Caki2 (cell line): ENCODE results near the gene SERPINE2. TPM values are rescaled to one million over a fixed set of nuclear protein-coding genes. Genes with fewer than 3 reads are reported as not detected.

Experiments used
- DNase-seq: peaks from one replicate; pipeline ENCODE4 v3.0.0-alpha.2; 2015; ENCODE audit warnings: low read depth
- in situ Hi-C: cut with HindIII; loops from 2 replicates; pipeline ENCODE4 v1.10.0; 2016; ENCODE audit warnings: low sequenced_read_pairs, low pct_unique_long_range_greater_than_20kb, mixed read lengths
- total RNA-seq: library from RNA; depleted of rRNA; stranded (reverse); fragments of >200 nt; shearing (Covaris generic); gene quantifications from 2 replicates; pipeline ENCODE4 v1.2.3, GENCODE V29; 2014; ENCODE audit warnings: low replicate concordance

The SERPINE2 gene
- total RNA-seq, 1 experiment from 2014 or later, result 90.5 TPM

- peak; percentile 65 for DNase-seq
- in situ Hi-C loops, result loop anchor here (25.0 kb wide), 1 partner anchor 294 kb away; no protein-coding TSS in a partner anchor
Measured at GRCh38 chr2:223993634-223994232, 45.4 kb downstream of the SERPINE2 start.

- no peak for DNase-seq
- in situ Hi-C loops, result loop anchor here (25.0 kb wide), 1 partner anchor 296 kb away; no protein-coding TSS in a partner anchor
Measured at GRCh38 chr2:223991611-223992010, 47.5 kb downstream of the SERPINE2 start.

GRCh38 chr2:223989856-223990232 is 49.2 kb downstream of the SERPINE2 start:
- in situ Hi-C loops, result loop anchor here (25.0 kb wide), 1 partner anchor 297 kb away; no protein-coding TSS in a partner anchor
- DNase-seq, result no peak

- in situ Hi-C loops, result loop anchor here (25.0 kb wide), 1 partner anchor 298 kb away; no protein-coding TSS in a partner anchor
- no peak for DNase-seq
Measured at GRCh38 chr2:223989206-223989855, 49.8 kb downstream of the SERPINE2 start.

- no peak for DNase-seq
- in situ Hi-C loops, result loop anchor here (25.0 kb wide), 1 partner anchor 306 kb away; no protein-coding TSS in a partner anchor
Measured at GRCh38 chr2:223981241-223981640, 57.8 kb downstream of the SERPINE2 start.

GRCh38 chr2:223980803-223981202 is 58.3 kb downstream of the SERPINE2 start:
- DNase-seq, result no peak
- in situ Hi-C loops, result loop anchor here (25.0 kb wide), 1 partner anchor 306 kb away; no protein-coding TSS in a partner anchor

- no peak for DNase-seq
- in situ Hi-C loops, result loop anchor here (25.0 kb wide), 1 partner anchor 307 kb away; no protein-coding TSS in a partner anchor
Measured at GRCh38 chr2:223980397-223980735, 58.7 kb downstream of the SERPINE2 start.

GRCh38 chr2:223979730-223980396 is 59.2 kb downstream of the SERPINE2 start:
- in situ Hi-C loops, result loop anchor here (25.0 kb wide), 1 partner anchor 307 kb away; no protein-coding TSS in a partner anchor

GRCh38 chr2:223978451-223978850 is 60.6 kb downstream of the SERPINE2 start:
- no peak for DNase-seq
- in situ Hi-C loops, result loop anchor here (25.0 kb wide), 1 partner anchor 309 kb away; no protein-coding TSS in a partner anchor

More at GRCh38 chr2:223979730-223980396, 59.2 kb downstream of the SERPINE2 start:
- no peak for DNase-seq

GRCh38 chr2:223976635-223977226 is 62.4 kb downstream of the SERPINE2 start:
- no peak for DNase-seq
- in situ Hi-C loops, result loop anchor here (25.0 kb wide), 1 partner anchor 311 kb away; no protein-coding TSS in a partner anchor

GRCh38 chr2:223973606-223974005 is 65.5 kb downstream of the SERPINE2 start:
- in situ Hi-C loops, result no loop called here
- no peak for DNase-seq

GRCh38 chr2:223972656-223973102 is 66.4 kb downstream of the SERPINE2 start:
- in situ Hi-C loops, result no loop called here

GRCh38 chr2:223971731-223972130 is 67.4 kb downstream of the SERPINE2 start:
- DNase-seq, result no peak
- in situ Hi-C loops, result no loop called here

More at GRCh38 chr2:223972656-223973102, 66.4 kb downstream of the SERPINE2 start:
- DNase-seq, result no peak

- in situ Hi-C loops, result no loop called here
- peak; percentile 34 for DNase-seq
Measured at GRCh38 chr2:223970343-223971128, 68.5 kb downstream of the SERPINE2 start.

GRCh38 chr2:223969856-223970255 is 69.2 kb downstream of the SERPINE2 start:
- no peak for DNase-seq

GRCh38 chr2:223969315-223969714 is 69.8 kb downstream of the SERPINE2 start:
- in situ Hi-C loops, result no loop called here
- no peak for DNase-seq

More at GRCh38 chr2:223969856-223970255, 69.2 kb downstream of the SERPINE2 start:
- in situ Hi-C loops, result no loop called here

GRCh38 chr2:223967981-223968380 is 71.1 kb downstream of the SERPINE2 start:
- DNase-seq, result no peak
- in situ Hi-C loops, result no loop called here

GRCh38 chr2:223959688-223960087 is 79.4 kb downstream of the SERPINE2 start:
- DNase-seq, result no peak
- in situ Hi-C loops, result no loop called here
